CD14-positive monocyte (primary cell): ENCODE results near the gene TMEM95. TPM values are rescaled to one million over a fixed set of nuclear protein-coding genes. Genes with fewer than 3 reads are reported as not detected.

Experiments used
- DNase-seq, 3 donors: peaks; one replicate each; pipeline ENCODE4 v3.0.0-alpha.2; 2011 to 2022
- H2AFZ ChIP-seq: 2 replicates; pipeline ENCODE4 v1.6.0; 2012; ENCODE audit warnings: mild to moderate bottlenecking, low read depth, low read length, inconsistent platforms; ENCODE audit not compliant: insufficient read depth, poor library complexity, severe bottlenecking
- H3K27ac ChIP-seq, 2 donors: 1 replicate in 1 of 2; 2 replicates in 1 of 2; pipeline ENCODE4 v1.5.1; 2012 to 2013; ENCODE audit warnings: low read length in 2 of 2, control low read depth in 1 of 2, inconsistent platforms in 1 of 2, low read depth in 1 of 2, mild to moderate bottlenecking in 1 of 2
- H3K27me3 ChIP-seq, 2 donors: one replicate each; pipeline versions ENCODE4 v1.6.0 to v1.6.1; 2011 to 2013; ENCODE audit warnings: low read length in 2 of 2; ENCODE audit not compliant: control insufficient read depth in 2 of 2, insufficient read depth in 2 of 2
- H3K36me3 ChIP-seq, 2 donors: replicated peaks in 1 of 2; 1 replicate in 1 of 2; 2 replicates in 1 of 2; pipeline versions ENCODE4 v1.5.1 to v1.6.1; 2012 to 2013; ENCODE audit warnings: low read length in 2 of 2, control low read depth in 1 of 2, inconsistent platforms in 1 of 2, mild to moderate bottlenecking in 1 of 2; ENCODE audit not compliant: insufficient read depth in 2 of 2, control insufficient read depth in 1 of 2
- H3K4me1 ChIP-seq, 2 donors: 1 replicate in 1 of 2; 2 replicates in 1 of 2; pipeline versions ENCODE4 v1.5.1 to v1.6.1; 2012 to 2013; ENCODE audit warnings: low read length in 2 of 2, control low read depth in 1 of 2, inconsistent platforms in 1 of 2, mild to moderate bottlenecking in 1 of 2, moderate library complexity in 1 of 2; ENCODE audit not compliant: insufficient read depth in 2 of 2, control insufficient read depth in 1 of 2
- H3K4me2 ChIP-seq: replicated peaks from 2 replicates; pipeline ENCODE3; 2012; ENCODE audit warnings: low read length, moderate library complexity, mild to moderate bottlenecking; ENCODE audit not compliant: poor library complexity, severe bottlenecking; ENCODE audit errors: extremely low read depth
- H3K4me3 ChIP-seq, 3 experiments: fragments of 200-600 bp in 1 of 3; sonication (generic) in 1 of 3; replicated peaks in 1 of 3; 1 replicate in 2 of 3; 2 replicates in 1 of 3; pipeline ENCODE4 v1.5.1; 2011 to 2013; ENCODE audit warnings: low read length in 3 of 3, mild to moderate bottlenecking in 3 of 3, control low read depth in 2 of 3, low read depth in 2 of 3, inconsistent platforms in 1 of 3, moderate library complexity in 1 of 3
- H3K79me2 ChIP-seq: 2 replicates; pipeline ENCODE4 v1.6.0; 2012; ENCODE audit warnings: mild to moderate bottlenecking, control low read depth, inconsistent platforms, low read length, moderate library complexity; ENCODE audit not compliant: insufficient read depth
- H3K9ac ChIP-seq: 2 replicates; pipeline ENCODE4 v1.6.0; 2017; ENCODE audit warnings: low read length, mild to moderate bottlenecking; ENCODE audit not compliant: insufficient read depth, poor library complexity, severe bottlenecking
- H3K9me3 ChIP-seq, 2 donors: replicated peaks in 1 of 2; 1 replicate in 1 of 2; 2 replicates in 1 of 2; pipeline versions ENCODE4 v1.5.1 to v1.6.1; 2012 to 2013; ENCODE audit warnings: low read length in 2 of 2, control low read depth in 1 of 2; ENCODE audit not compliant: control insufficient read depth in 1 of 2, insufficient read depth in 1 of 2
- H4K20me1 ChIP-seq: 2 replicates; pipeline ENCODE4 v1.6.0; 2012; ENCODE audit warnings: mild to moderate bottlenecking, low read length, control low read depth, moderate library complexity; ENCODE audit not compliant: insufficient read depth
- H3K27ac Mint-ChIP-seq, 7 donors: one replicate each; pipeline ENCODE4 v1.8.0; 2020; ENCODE audit warnings: mild to moderate bottlenecking in 7 of 7, mixed read lengths in 7 of 7, moderate library complexity in 6 of 7, inconsistent platforms in 2 of 7
- H3K27me3 Mint-ChIP-seq, 3 donors: one replicate each; pipeline ENCODE4 v1.8.0; 2021 to 2022; ENCODE audit warnings: low read depth in 3 of 3, mild to moderate bottlenecking in 3 of 3, mixed read lengths in 3 of 3, moderate library complexity in 3 of 3, inconsistent platforms in 1 of 3
- H3K36me3 Mint-ChIP-seq, 2 donors: one replicate each; pipeline ENCODE4 v1.8.0; 2020; ENCODE audit warnings: mixed read lengths in 2 of 2, inconsistent platforms in 1 of 2, mild to moderate bottlenecking in 1 of 2
- H3K4me1 Mint-ChIP-seq: one replicate; pipeline ENCODE4 v1.8.0; 2020; ENCODE audit warnings: mild to moderate bottlenecking, mixed read lengths
- H3K4me3 Mint-ChIP-seq, 2 donors: one replicate each; pipeline ENCODE4 v1.8.0; 2020; ENCODE audit warnings: mild to moderate bottlenecking in 2 of 2, mixed read lengths in 2 of 2, moderate library complexity in 1 of 2
- H3K9me3 Mint-ChIP-seq, 7 donors: one replicate each; pipeline ENCODE4 v1.8.0; 2020 to 2022; ENCODE audit warnings: mixed read lengths in 7 of 7, mild to moderate bottlenecking in 6 of 7, moderate library complexity in 6 of 7, inconsistent platforms in 2 of 7
- WGBS: methylation state at CpG from one replicate; pipeline ENCODE4 v1.1.5; 2013; ENCODE audit warnings: missing lambda C conversion rate; ENCODE audit not compliant: insufficient coverage; 5-methylcytosine and 5-hydroxymethylcytosine counted together
- intact Hi-C, 2 donors: fragments of 100-400 bp; cut with micrococcal nuclease; formaldehyde crosslinking; loops; one replicate each; pipeline versions ENCODE4 v1.15.0 to v1.15.1; 2023
- polyA plus RNA-seq, 3 donors: library from polyadenylated mRNA; depleted of rRNA in 1 of 3; unstranded in 2 of 3; stranded (reverse) in 1 of 3; fragments of 300-500 nt in 2 of 3; fragments of >200 nt in 1 of 3; fragmentation: Illumina TruSeq in 2 of 3; gene quantifications; 1 replicate in 2 of 3; 2 replicates in 1 of 3; pipeline ENCODE4 v1.2.3, GENCODE V29; 2012 to 2021
- TF ChIP-seq, protein P1 (sequence below): fragments of 200-600 bp; IDR thresholded peaks from one replicate; pipeline ENCODE4 v1.8.0; 2022; ENCODE audit warnings: antibody characterized with exemption, mild to moderate bottlenecking

TMEM95 gene
- polyA plus RNA-seq, 3 donors, result not detected

DNA sequence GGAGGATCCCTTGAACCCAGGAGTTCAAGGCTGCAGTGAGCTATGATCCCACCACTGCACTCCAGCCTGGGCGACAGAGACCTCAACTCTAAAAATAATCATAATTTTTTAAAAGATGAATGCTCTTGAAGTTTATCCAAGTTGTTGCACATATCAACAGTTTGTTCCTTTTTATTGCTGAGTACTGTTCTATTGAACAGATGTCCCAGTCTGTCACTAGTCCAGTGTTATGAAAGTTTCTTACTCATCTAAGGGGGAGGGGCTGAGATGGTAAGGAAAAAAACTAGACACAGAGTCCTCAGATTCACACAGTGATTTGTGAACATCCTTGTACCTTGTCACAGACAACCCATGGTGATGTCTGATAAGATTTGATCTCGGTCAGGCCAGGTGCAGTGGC is 14.8 kb upstream of the TMEM95 start:
- TF ChIP-seq, protein P1, sequence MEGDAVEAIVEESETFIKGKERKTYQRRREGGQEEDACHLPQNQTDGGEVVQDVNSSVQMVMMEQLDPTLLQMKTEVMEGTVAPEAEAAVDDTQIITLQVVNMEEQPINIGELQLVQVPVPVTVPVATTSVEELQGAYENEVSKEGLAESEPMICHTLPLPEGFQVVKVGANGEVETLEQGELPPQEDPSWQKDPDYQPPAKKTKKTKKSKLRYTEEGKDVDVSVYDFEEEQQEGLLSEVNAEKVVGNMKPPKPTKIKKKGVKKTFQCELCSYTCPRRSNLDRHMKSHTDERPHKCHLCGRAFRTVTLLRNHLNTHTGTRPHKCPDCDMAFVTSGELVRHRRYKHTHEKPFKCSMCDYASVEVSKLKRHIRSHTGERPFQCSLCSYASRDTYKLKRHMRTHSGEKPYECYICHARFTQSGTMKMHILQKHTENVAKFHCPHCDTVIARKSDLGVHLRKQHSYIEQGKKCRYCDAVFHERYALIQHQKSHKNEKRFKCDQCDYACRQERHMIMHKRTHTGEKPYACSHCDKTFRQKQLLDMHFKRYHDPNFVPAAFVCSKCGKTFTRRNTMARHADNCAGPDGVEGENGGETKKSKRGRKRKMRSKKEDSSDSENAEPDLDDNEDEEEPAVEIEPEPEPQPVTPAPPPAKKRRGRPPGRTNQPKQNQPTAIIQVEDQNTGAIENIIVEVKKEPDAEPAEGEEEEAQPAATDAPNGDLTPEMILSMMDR, result no peak
- peaks cover 42 to 64% of the 10 kb centered on the region in 2 donors for H3K36me3 Mint-ChIP-seq
- H3K79me2 ChIP-seq, result peaks cover 27% of the 10 kb centered on the region
- H3K4me3 ChIP-seq, result no peak overlapping the region
- no peaks in the 10 kb centered on the region for H3K9me3 Mint-ChIP-seq
- no peaks in the 10 kb centered on the region for H4K20me1 ChIP-seq
- no peak overlapping the region for H3K9ac ChIP-seq
- peaks cover 29 to 50% of the 10 kb centered on the region in 2 donors for H3K36me3 ChIP-seq
- no peaks in the 10 kb centered on the region for H3K27me3 ChIP-seq
- peaks cover 35% of the 10 kb centered on the region for H3K4me1 Mint-ChIP-seq
- peaks cover 24 to 34% of the 10 kb centered on the region in 2 donors for H3K4me1 ChIP-seq
- peak overlapping the region in 4 of 7 donors; percentile 35 to 61 (median 52) for H3K27ac Mint-ChIP-seq
- H3K27ac ChIP-seq, result peak overlapping the region in 1 of 2 donors; percentile 41
- intact Hi-C loops, result loop anchor here in 1 of 2 donors (5.0 kb wide), 1 partner anchor 58 kb away; the partner anchor contains the start of gene SLC2A4
- no peak for DNase-seq
- no CpG with 5 or more reads among the region's 2 CpGs for WGBS
- no peak overlapping the region for H3K4me2 ChIP-seq
- H2AFZ ChIP-seq, result no peak overlapping the region
- no peak overlapping the region for H3K4me3 Mint-ChIP-seq
- no peaks in the 10 kb centered on the region for H3K9me3 ChIP-seq
- peaks cover 0 to 6% (median 0%) of the 10 kb centered on the region in 3 donors for H3K27me3 Mint-ChIP-seq

DNA sequence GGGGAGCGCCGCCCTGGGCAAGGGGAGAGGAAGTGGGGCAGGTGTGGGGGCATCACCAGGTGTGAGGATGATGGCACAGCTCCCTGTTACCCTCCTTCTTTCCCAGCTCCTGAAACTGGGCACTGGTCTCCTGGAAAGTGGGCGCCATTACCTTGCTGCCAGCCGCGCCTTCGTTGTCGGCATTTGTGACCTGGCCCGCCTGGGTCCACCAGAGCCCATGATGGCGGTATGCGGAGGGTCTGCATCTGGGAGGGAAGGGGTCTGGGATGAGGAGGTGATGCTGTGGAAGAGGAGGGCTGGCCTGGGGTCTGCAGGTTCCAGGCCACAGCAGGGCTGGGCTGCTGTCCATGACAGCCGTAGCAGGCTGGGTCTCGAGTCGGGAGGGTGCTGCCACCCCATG is 13.1 kb upstream of the TMEM95 start:
- H3K4me1 ChIP-seq, result peaks cover 10 to 18% of the 10 kb centered on the region in 2 donors
- no peaks in the 10 kb centered on the region for H3K9me3 Mint-ChIP-seq
- intact Hi-C loops, result loop anchor here in 1 of 2 donors (5.0 kb wide), 1 partner anchor 60 kb away; the partner anchor contains the start of gene SLC2A4
- H3K27ac ChIP-seq, result no peak overlapping the region
- no peak overlapping the region for H3K4me3 Mint-ChIP-seq
- no peaks in the 10 kb centered on the region for H3K9me3 ChIP-seq
- DNase-seq, result no peak
- H3K79me2 ChIP-seq, result peaks cover 21% of the 10 kb centered on the region
- peaks cover 38 to 63% of the 10 kb centered on the region in 2 donors for H3K36me3 ChIP-seq
- peak overlapping the region in 1 of 7 donors; percentile 53 for H3K27ac Mint-ChIP-seq
- peaks cover 0 to 4% (median 0%) of the 10 kb centered on the region in 3 donors for H3K27me3 Mint-ChIP-seq
- H4K20me1 ChIP-seq, result peaks cover 8% of the 10 kb centered on the region
- no peak overlapping the region for H3K9ac ChIP-seq
- TF ChIP-seq, protein P1, result no peak
- peaks cover 19% of the 10 kb centered on the region for H3K4me1 Mint-ChIP-seq
- no peak overlapping the region for H3K4me3 ChIP-seq
- H3K4me2 ChIP-seq, result no peak overlapping the region
- H2AFZ ChIP-seq, result no peak overlapping the region
- H3K36me3 Mint-ChIP-seq, result peaks cover 46 to 76% of the 10 kb centered on the region in 2 donors
- H3K27me3 ChIP-seq, result no peaks in the 10 kb centered on the region
- 98% methylated on average over 10 of the region's 13 CpGs for WGBS
